Esophagus muscularis mucosa (tissue), 2 donors: ENCODE data around the gene NCOA1.

Experiments
- EP300 ChIP-seq: sonication (generic); formaldehyde crosslinking; IDR thresholded peaks from one replicate; pipeline ENCODE4 v1.6.1; 2017; ENCODE audit warnings: antibody characterized with exemption
- POLR2A ChIP-seq: fragments of 450-650 bp; IDR thresholded peaks from one replicate; pipeline ENCODE4 v1.6.1; 2017; ENCODE audit warnings: antibody characterized with exemption, moderate library complexity, mild to moderate bottlenecking, low read depth

GRCh38 chr2:24552836-24553235 is 61.8 kb downstream of the NCOA1 start:
- no peak for TF ChIP-seq EP300
- TF ChIP-seq POLR2A: no peak
